IMR-90 (cell line): Measurements from ENCODE around the gene MMAB. TPM values are rescaled to one million over a fixed set of nuclear protein-coding genes. Genes with fewer than 3 reads are reported as not detected.

Experiments
- ATAC-seq: fragments of 200-7000 bp; cut with Tn5 transposase; 2 replicates; pipeline ENCODE4 v1.9.1; 2020; ENCODE audit warnings: low read depth, mild to moderate bottlenecking, moderate library complexity
- BruUV-seq: library from RNA; stranded (reverse); fragments of 400-500 nt; replicated peaks from 2 replicates; lab custom pipeline; 2021; lab: Mats Ljungman, UMichigan
- CTCF ChIA-PET: fragments of 300-600 bp; formaldehyde crosslinking; extraction: SDS; loops from one replicate; lab custom pipeline; 2021; ENCODE audit warnings: antibody characterized with exemption; lab: Yijun Ruan, JAX
- POLR2A ChIA-PET: fragments of 300-600 bp; sonication (Branson Sonifier 250); formaldehyde crosslinking; loops from one replicate; lab custom pipeline; 2022; ENCODE audit warnings: antibody characterized with exemption; ENCODE audit not compliant: unreplicated experiment; lab: Charles Lee
- DNase-seq: peaks from one replicate; pipeline ENCODE4 v3.0.0; 2013
- H2AFZ ChIP-seq: replicated peaks from 2 replicates; pipeline ENCODE3; 2013; ENCODE audit warnings: low read length, mild to moderate bottlenecking; ENCODE audit not compliant: poor library complexity
- H2AK5ac ChIP-seq: 2 replicates; pipeline ENCODE4 v1.6.1; 2013; ENCODE audit warnings: low read depth, low read length, inconsistent platforms
- H2AK9ac ChIP-seq: replicated peaks from 2 replicates; pipeline ENCODE3; 2013; ENCODE audit warnings: mild to moderate bottlenecking, low read depth, low read length, moderate library complexity; ENCODE audit not compliant: poor library complexity
- H2BK120ac ChIP-seq: 2 replicates; pipeline ENCODE4 v1.6.1; 2013; ENCODE audit warnings: low read depth, low read length, inconsistent platforms
- H2BK15ac ChIP-seq: 3 replicates; pipeline ENCODE4 v1.6.1; 2013; ENCODE audit warnings: low read depth, low read length, inconsistent platforms
- H2BK20ac ChIP-seq: 2 replicates; pipeline ENCODE4 v1.6.1; 2013; ENCODE audit warnings: low read depth, mild to moderate bottlenecking, inconsistent platforms, low read length, moderate library complexity
- H2BK5ac ChIP-seq: 2 replicates; pipeline ENCODE4 v1.6.1; 2013; ENCODE audit warnings: mild to moderate bottlenecking, low read depth, low read length, inconsistent platforms; ENCODE audit not compliant: poor library complexity, severe bottlenecking
- H3K14ac ChIP-seq: replicated peaks from 2 replicates; pipeline ENCODE4 v1.6.1; 2013; ENCODE audit warnings: low read depth, low read length, inconsistent platforms
- H3K18ac ChIP-seq: 2 replicates; pipeline ENCODE4 v1.6.1; 2013; ENCODE audit warnings: low read depth, low read length, control low read depth
- H3K23ac ChIP-seq: 2 replicates; pipeline ENCODE4 v1.6.1; 2013; ENCODE audit warnings: low read depth, low read length, inconsistent platforms
- H3K27ac ChIP-seq: 2 replicates; pipeline ENCODE4 v1.5.1; 2013; ENCODE audit warnings: mild to moderate bottlenecking, control low read depth, low read length; ENCODE audit not compliant: insufficient read depth
- H3K27me3 ChIP-seq: 2 replicates; pipeline ENCODE4 v1.6.1; 2013; ENCODE audit warnings: low read length; ENCODE audit not compliant: control insufficient read depth, insufficient read depth
- H3K36me3 ChIP-seq: 2 replicates; pipeline ENCODE4 v1.6.1; 2013; ENCODE audit warnings: low read length, mixed read lengths; ENCODE audit not compliant: control insufficient read depth, insufficient read depth
- H3K4ac ChIP-seq: 2 replicates; pipeline ENCODE4 v1.6.1; 2013; ENCODE audit warnings: low read depth, low read length, inconsistent platforms
- H3K4me1 ChIP-seq: 2 replicates; pipeline ENCODE4 v1.6.1; 2013; ENCODE audit warnings: low read length, mixed read lengths; ENCODE audit not compliant: control insufficient read depth, insufficient read depth
- H3K4me2 ChIP-seq: 2 replicates; pipeline ENCODE4 v1.6.1; 2013; ENCODE audit warnings: low read depth, mild to moderate bottlenecking, control low read depth, low read length, moderate library complexity
- H3K4me3 ChIP-seq: 2 replicates; pipeline ENCODE4 v1.5.1; 2013; ENCODE audit warnings: low read depth, mild to moderate bottlenecking, control low read depth, low read length, moderate library complexity; ENCODE audit not compliant: insufficient read depth
- H3K56ac ChIP-seq: 2 replicates; pipeline ENCODE4 v1.6.1; 2013; ENCODE audit warnings: low read length, inconsistent platforms; ENCODE audit not compliant: insufficient read depth; ENCODE audit errors: extremely low read depth
- H3K79me1 ChIP-seq, 2 experiments: 2 replicates each; pipeline ENCODE4 v1.6.1; 2013; ENCODE audit warnings: low read length in 2 of 2, inconsistent platforms in 1 of 2, low read depth in 1 of 2
- H3K9ac ChIP-seq: 2 replicates; pipeline ENCODE4 v1.6.1; 2013; ENCODE audit warnings: low read depth, low read length, control low read depth
- H3K9me1 ChIP-seq: 2 replicates; pipeline ENCODE4 v1.6.1; 2013; ENCODE audit warnings: low read length, inconsistent platforms; ENCODE audit not compliant: insufficient read depth
- H3K9me3 ChIP-seq: 2 replicates; pipeline ENCODE4 v1.6.1; 2013; ENCODE audit warnings: low read length; ENCODE audit not compliant: control insufficient read depth, insufficient read depth
- H4K20me1 ChIP-seq: 2 replicates; pipeline ENCODE4 v1.6.1; 2013; ENCODE audit warnings: low read length, inconsistent platforms; ENCODE audit not compliant: insufficient read depth
- H4K5ac ChIP-seq: 2 replicates; pipeline ENCODE4 v1.6.1; 2013; ENCODE audit warnings: mild to moderate bottlenecking, low read depth, low read length, control low read depth
- H4K8ac ChIP-seq, 2 experiments: 2 replicates each; pipeline ENCODE4 v1.6.1; 2013; ENCODE audit warnings: low read depth in 2 of 2, low read length in 2 of 2, control low read depth in 1 of 2, inconsistent platforms in 1 of 2
- H4K91ac ChIP-seq: 2 replicates; pipeline ENCODE4 v1.6.1; 2013; ENCODE audit warnings: low read depth, low read length, inconsistent platforms; ENCODE audit not compliant: insufficient read depth
- RCOR1 ChIP-seq: IDR thresholded peaks from 2 replicates; pipeline ENCODE4 v1.6.1; 2012; ENCODE audit warnings: mild to moderate bottlenecking, low read length, improper control_type of control experiment; ENCODE audit not compliant: insufficient replicate concordance
- WGBS, 2 experiments: methylation state at CpG; one replicate each; pipeline versions ENCODE4 v1.1.5 to v1.1.7; 2013; ENCODE audit warnings: missing lambda C conversion rate in 2 of 2; ENCODE audit not compliant: insufficient read length in 1 of 2; ENCODE audit errors: extremely low coverage in 2 of 2; 5-methylcytosine and 5-hydroxymethylcytosine counted together
- dilution Hi-C: fragments of 300-500 bp; cut with HindIII; formaldehyde crosslinking; loops from one replicate; pipeline ENCODE4 v1.14.3; 2018; ENCODE audit warnings: low sequenced_read_pairs; ENCODE audit not compliant: unreplicated experiment
- in situ Hi-C: fragments of 300-500 bp; cut with MboI; formaldehyde crosslinking; loops from 3 replicates; pipeline ENCODE4 v1.14.3; 2019; ENCODE audit warnings: low sequenced_read_pairs, inconsistent platforms, mixed read lengths
- intact Hi-C: fragments of 100-400 bp; cut with micrococcal nuclease; formaldehyde crosslinking; loops from 2 replicates; pipeline ENCODE4 v1.10.0; 2022
- polyA plus RNA-seq, 3 experiments: library from polyadenylated mRNA; depleted of rRNA; stranded (reverse); fragments of >200 nt; gene quantifications; 2 replicates each; pipeline ENCODE4 v1.2.3, GENCODE V29; 2012; ENCODE audit warnings: low replicate concordance in 1 of 3
- total RNA-seq: library from RNA; depleted of rRNA; stranded (reverse); fragments of >200 nt; gene quantifications from 2 replicates; pipeline ENCODE4 v1.2.3, GENCODE V29; 2012
- TF ChIP-seq, protein P1 (sequence below): fragments of 150-350 bp; IDR thresholded peaks from 2 replicates; pipeline ENCODE4 v1.6.1; 2016; ENCODE audit warnings: low read depth, mild to moderate bottlenecking, low read length, moderate library complexity, borderline replicate concordance

Gene MMAB
- total and polyA plus RNA-seq, 2 of the 4 experiments (the other 2 are of a cell fraction) = 16.5 to 16.9 TPM

DNA sequence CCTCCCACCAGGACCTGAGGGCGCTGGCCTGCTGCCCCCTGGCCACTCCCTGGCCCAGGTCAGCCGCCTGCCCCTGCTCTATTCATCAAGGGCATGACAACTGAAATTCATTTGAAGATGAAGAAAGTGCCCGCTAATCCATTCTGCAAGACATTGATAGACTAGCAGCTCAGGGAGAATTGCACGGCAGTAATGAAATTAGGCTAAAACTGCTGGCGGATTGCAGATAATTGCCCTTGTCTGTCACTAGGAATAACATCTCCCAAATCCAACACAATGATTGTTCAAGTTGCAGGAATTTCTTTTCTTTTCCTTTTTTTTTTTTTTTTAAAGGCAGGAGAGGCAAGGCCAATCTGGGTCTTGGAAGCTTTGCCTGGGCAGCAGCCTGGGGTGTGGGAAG is 44.8 kb upstream of the MMAB start:
- no peak overlapping the region for H2BK120ac ChIP-seq
- H4K5ac ChIP-seq = no peak overlapping the region
- H3K4ac ChIP-seq = no peak overlapping the region
- H3K9me1 ChIP-seq = no peaks in the 10 kb centered on the region
- H3K27me3 ChIP-seq = peaks cover 59% of the 10 kb centered on the region
- no peak overlapping the region for H3K4me2 ChIP-seq
- H3K9me3 ChIP-seq = no peaks in the 10 kb centered on the region; the same call in 1 of the 2 replicates
- H3K79me1 ChIP-seq = no peaks in the 10 kb centered on the region
- WGBS, 2 experiments = no CpG with 5 or more reads among the region's 5 CpGs
- in situ Hi-C loops (no loop called here), intact Hi-C loops (no loop called here), dilution Hi-C loops (no loop called here)
- H3K4me1 ChIP-seq = no peaks in the 10 kb centered on the region
- H4K20me1 ChIP-seq = no peaks in the 10 kb centered on the region
- H2BK15ac ChIP-seq = no peak overlapping the region
- H2AFZ ChIP-seq = no peak overlapping the region
- no peak for ATAC-seq
- no peak overlapping the region for H3K23ac ChIP-seq
- H2AK5ac ChIP-seq = no peak overlapping the region
- H3K18ac ChIP-seq = no peak overlapping the region
- no peak overlapping the region for H2BK5ac ChIP-seq
- H2BK20ac ChIP-seq = no peak overlapping the region
- H3K27ac ChIP-seq = no peak overlapping the region
- BruUV-seq = no TSS peak
- no peak overlapping the region for H3K56ac ChIP-seq
- CTCF ChIA-PET = no interaction called here
- H3K4me3 ChIP-seq = no peak overlapping the region
- no peak overlapping the region for H4K91ac ChIP-seq
- H3K9ac ChIP-seq = no peak overlapping the region
- TF ChIP-seq, protein P1, sequence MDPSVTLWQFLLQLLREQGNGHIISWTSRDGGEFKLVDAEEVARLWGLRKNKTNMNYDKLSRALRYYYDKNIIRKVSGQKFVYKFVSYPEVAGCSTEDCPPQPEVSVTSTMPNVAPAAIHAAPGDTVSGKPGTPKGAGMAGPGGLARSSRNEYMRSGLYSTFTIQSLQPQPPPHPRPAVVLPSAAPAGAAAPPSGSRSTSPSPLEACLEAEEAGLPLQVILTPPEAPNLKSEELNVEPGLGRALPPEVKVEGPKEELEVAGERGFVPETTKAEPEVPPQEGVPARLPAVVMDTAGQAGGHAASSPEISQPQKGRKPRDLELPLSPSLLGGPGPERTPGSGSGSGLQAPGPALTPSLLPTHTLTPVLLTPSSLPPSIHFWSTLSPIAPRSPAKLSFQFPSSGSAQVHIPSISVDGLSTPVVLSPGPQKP = no peak
- no peak for TF ChIP-seq RCOR1
- no peak for DNase-seq
- peak overlapping the region; percentile 55 for H2AK9ac ChIP-seq
- POLR2A ChIA-PET = no interaction called here
- H3K14ac ChIP-seq = no peak overlapping the region
- H4K8ac ChIP-seq = no peak overlapping the region
- no peaks in the 10 kb centered on the region for H3K36me3 ChIP-seq
